ENCODE measurements around the gene HECTD4.
"Not testable (repeated sequence)": the region's sequence is repeated elsewhere in the genome, so short reads cannot be mapped to it uniquely, and the experiment has no call there.

HECTD4 gene

DNA sequence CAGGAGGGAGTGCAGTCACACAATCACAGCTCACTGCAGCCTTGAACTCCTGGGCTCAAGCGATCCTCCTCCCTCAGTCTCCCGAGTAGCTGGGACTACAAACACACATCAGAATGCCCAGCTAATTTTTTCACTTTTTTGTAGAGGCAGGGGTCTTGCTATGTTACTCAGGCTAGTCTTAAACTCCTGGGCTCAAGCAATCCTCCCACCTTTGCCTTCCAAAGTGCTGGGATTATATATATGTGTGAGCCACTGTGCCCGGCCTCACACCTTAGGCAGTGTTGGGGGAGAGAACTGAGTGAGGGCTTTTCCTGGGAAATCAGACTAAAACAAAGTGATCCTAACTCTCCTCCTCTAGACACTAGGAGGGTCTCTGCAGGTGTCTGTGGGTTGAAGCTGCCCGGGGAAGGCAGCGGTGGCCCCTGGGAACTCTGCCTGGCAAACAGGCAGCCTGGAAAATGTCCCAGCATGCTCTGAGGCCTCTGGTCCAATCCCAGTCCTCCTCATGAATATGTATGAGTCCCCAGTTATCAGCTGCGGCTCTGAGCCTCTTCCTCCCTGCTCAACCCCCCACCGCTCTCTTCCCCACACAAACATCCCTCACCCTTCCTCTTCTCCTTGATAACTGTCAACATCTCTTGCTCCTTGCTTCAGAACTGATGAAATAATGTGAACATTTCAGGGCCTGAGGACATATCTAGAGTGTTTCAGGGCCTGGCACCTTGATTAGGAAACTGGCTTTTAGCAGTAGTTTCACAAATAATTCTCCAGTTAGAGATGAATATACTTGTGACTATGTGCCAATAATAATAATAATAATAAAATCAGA is 265.8 kb downstream of the HECTD4 start:
- DNase-seq (ENCODE audit: low read depth), result no peak

GRCh38 chr12:112115259-112116045 is 266.8 kb downstream of the HECTD4 start:
- DNase-seq (ENCODE audit: low read depth), result no peak

GRCh38 chr12:112112409-112113133 is 269.7 kb downstream of the HECTD4 start:
- DNase-seq (ENCODE audit: low read depth), result no peak

GRCh38 chr12:112111931-112112330 is 270.3 kb downstream of the HECTD4 start:
- DNase-seq (ENCODE audit: low read depth), result no peak

DNA sequence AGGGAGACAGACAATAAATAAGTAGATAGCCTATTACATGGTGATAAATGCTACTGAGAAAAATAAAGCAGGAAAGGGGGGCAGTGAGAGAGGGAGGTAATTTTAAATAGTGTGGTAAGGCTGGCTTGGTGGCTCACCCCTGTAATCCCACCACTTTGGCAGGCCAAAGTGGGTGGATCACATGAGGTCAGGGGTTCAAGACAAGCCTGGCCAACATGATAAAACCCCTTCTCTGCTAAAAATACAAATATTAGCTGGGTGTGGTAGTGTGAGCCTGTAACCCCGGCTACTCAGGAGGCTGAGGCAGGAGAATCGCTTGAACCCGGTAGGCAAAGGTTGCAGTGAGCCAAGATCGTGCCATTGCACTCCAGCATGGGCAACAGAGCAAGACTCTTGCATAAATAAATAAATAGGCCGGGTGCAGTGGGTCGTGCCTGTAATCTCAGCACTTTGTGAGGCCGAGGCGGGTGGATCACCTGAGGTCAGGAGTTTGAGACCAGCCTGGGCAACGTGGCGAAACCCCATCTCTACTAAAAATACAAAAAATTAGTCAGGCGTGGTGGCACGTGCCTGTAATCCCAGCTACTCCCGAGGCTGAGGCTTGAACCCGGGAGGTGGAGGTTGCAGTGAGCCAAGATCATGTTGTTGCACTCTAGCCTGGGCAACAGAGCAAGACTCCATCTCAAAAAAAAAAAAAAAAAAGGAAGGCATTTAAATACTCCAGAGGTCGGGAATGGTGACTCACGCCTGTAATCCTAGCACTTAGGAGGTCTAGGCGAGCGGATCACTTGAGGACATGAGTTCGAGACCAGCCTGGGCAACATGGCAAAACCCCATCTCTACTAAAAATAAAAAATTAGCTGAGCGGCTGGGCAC is 271.2 kb downstream of the HECTD4 start:
- DNase-seq (ENCODE audit: low read depth), result not testable (repeated sequence)

All from stimulated activated CD8-positive, alpha-beta memory T cell treated with anti-CD3 and anti-CD28 coated beads, Interleukin-12 subunit alpha, Interleukin-12 subunit beta, amount 100 ng/mL, for 4 hours (primary cell).